Measurements from ENCODE around the gene VANGL2. TPM values are rescaled to one million over a fixed set of nuclear protein-coding genes. Genes with fewer than 3 reads are reported as not detected.
"Not testable (repeated sequence)": the region's sequence is repeated elsewhere in the genome, so short reads cannot be mapped to it uniquely, and the experiment has no call there.

The VANGL2 gene
- total RNA-seq, 3 donors from 2014 or later = 5.2 to 8.9 (median 8.7) TPM

- peak in 1 of 3 donors; percentile 44 for DNase-seq
- ATAC-seq = peak; percentile 79
- TF ChIP-seq, protein P1, sequence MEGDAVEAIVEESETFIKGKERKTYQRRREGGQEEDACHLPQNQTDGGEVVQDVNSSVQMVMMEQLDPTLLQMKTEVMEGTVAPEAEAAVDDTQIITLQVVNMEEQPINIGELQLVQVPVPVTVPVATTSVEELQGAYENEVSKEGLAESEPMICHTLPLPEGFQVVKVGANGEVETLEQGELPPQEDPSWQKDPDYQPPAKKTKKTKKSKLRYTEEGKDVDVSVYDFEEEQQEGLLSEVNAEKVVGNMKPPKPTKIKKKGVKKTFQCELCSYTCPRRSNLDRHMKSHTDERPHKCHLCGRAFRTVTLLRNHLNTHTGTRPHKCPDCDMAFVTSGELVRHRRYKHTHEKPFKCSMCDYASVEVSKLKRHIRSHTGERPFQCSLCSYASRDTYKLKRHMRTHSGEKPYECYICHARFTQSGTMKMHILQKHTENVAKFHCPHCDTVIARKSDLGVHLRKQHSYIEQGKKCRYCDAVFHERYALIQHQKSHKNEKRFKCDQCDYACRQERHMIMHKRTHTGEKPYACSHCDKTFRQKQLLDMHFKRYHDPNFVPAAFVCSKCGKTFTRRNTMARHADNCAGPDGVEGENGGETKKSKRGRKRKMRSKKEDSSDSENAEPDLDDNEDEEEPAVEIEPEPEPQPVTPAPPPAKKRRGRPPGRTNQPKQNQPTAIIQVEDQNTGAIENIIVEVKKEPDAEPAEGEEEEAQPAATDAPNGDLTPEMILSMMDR (IDR thresholded peaks at IDR 0.05) = peak; percentile 63
- no peak overlapping the region for H3K4me3 ChIP-seq
- no peaks in the 10 kb centered on the region for H3K4me1 ChIP-seq (ENCODE audit: low read depth)
- no peaks in the 10 kb centered on the region for H3K36me3 ChIP-seq (ENCODE audit: low read depth)
- intact Hi-C loops (cut with DNase I, micrococcal nuclease) = no loop called here
- no peaks in the 10 kb centered on the region for H3K9me3 ChIP-seq
Observed at GRCh38 chr1:160376525-160377131, 23.7 kb upstream of the VANGL2 start.

DNA sequence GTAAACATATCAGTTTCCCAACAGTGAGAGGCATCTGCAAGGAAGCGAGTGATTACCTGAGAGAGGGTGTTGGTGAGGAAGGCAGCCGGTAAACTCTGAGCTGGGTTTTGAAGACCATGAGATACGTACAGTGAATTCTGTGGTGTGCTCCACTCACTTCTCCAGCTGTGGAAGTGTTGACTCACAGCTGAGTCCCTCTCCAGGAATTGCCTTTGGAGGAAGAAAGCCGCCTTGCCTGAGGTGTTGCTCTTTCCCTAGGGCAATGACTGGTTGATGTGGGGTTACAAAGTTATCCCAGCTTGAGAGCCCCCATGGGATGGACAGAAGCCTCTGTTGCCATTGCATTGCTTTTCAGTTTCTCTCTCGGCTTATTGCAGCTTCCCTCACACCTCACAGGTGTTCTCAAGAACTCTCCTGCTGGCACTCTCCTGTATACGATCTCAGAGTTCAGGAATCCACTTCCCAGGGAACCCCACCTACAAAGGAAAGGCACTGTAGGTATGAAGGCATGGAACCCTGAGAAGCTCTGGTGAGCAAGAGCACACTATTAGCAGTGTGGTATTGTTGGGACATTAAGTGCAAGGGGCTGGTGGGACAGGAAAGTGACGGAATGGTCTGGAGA lies 22.7 kb upstream of the VANGL2 start:
- TF ChIP-seq, protein P1 (IDR thresholded peaks at IDR 0.05) = no peak
- ATAC-seq = no peak
- Histone ChIP-seq H3K4me1 (ENCODE audit: low read depth) (no peaks in the 10 kb centered on the region), H3K9me3 (no peaks in the 10 kb centered on the region), H3K36me3 (ENCODE audit: low read depth) (no peaks in the 10 kb centered on the region), H3K4me3 (no peak overlapping the region)
- intact Hi-C loops (cut with DNase I, micrococcal nuclease) = no loop called here
- DNase-seq = no peak

DNA sequence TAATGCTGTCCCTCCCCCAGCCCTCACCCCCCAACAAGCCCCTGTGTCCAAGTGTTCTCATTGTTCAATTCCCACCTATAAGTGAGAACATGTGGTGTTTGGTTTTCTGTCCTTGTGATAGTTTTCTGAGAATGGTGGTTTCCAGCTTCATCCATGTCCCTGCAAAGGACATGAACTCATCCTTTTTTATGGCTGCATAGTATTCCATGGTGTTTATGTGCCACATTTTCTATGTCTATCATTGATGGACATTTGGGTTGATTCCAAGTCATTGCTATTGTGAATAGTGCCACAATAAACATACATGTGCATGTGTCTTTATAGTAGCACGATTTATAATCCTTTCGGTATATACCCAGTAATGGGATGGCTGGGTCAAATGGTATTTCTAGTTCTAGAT lies 15.6 kb upstream of the VANGL2 start:
- ATAC-seq; H3K36me3 ChIP-seq (ENCODE audit: low read depth); DNase-seq; H3K4me3 ChIP-seq; H3K4me1 ChIP-seq (ENCODE audit: low read depth); intact Hi-C loops (cut with DNase I, micrococcal nuclease); H3K9me3 ChIP-seq: not testable (repeated sequence)

GRCh38 chr1:160388406-160388805 lies 12.0 kb upstream of the VANGL2 start:
- H3K36me3 ChIP-seq (ENCODE audit: low read depth); DNase-seq; ATAC-seq; H3K4me1 ChIP-seq (ENCODE audit: low read depth); H3K4me3 ChIP-seq; intact Hi-C loops (cut with DNase I, micrococcal nuclease); H3K9me3 ChIP-seq: not testable (repeated sequence)

DNA sequence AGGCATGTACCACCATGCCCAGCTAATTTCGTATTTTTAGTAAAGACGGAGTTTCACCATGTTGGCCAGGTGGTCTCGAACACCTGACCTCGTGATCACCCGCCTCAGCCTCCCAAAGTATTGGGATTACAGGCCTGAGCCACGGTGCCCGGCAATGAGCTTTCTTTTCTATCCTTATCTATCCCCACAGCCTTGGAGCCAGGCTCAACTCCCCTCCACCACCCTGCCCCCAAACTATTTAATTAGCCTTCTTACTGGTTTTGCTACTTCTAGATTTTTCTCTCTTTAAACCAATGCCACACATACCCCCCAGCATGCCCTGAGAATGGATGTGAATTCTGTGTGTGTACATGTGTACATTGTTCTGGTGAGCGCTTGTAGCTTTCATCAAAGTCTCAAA lies 5.7 kb upstream of the VANGL2 start:
- DNase-seq (no peak), ATAC-seq (no peak)
- Histone ChIP-seq H3K4me3 (no peak overlapping the region), H3K36me3 (ENCODE audit: low read depth) (no peaks in the 10 kb centered on the region), H3K9me3 (no peaks in the 10 kb centered on the region), H3K4me1 (ENCODE audit: low read depth) (peaks cover 4% of the 10 kb centered on the region)
- intact Hi-C loops (cut with DNase I, micrococcal nuclease) = no loop called here
- TF ChIP-seq, protein P1 (IDR thresholded peaks at IDR 0.05) = no peak

DNA sequence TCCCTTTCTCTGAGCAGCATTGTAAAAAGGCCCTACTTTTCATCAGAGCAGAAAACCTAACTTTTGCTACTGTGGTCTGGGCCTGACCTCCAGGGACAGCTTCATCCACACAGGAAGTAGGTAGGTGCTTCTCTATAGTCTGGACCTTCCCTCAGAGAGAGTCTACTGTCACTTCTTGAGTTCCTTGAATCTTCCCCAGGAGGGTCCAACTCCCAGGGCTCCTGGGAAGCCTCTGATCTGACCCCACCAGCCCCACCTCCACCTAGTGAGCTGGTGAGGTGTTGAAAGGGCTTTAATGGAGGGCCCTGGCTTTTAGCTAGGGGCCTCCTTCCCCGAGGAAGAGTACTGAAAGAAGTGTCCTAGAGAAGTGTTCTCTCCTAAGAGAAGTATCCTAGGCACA lies 2.7 kb upstream of the VANGL2 start:
- H3K4me3 ChIP-seq = no peak overlapping the region
- no peak for ATAC-seq
- peaks cover 12% of the 10 kb centered on the region for H3K4me1 ChIP-seq (ENCODE audit: low read depth)
- no peaks in the 10 kb centered on the region for H3K9me3 ChIP-seq
- H3K36me3 ChIP-seq (ENCODE audit: low read depth) = no peaks in the 10 kb centered on the region
- DNase-seq = no peak
- TF ChIP-seq, protein P1 (IDR thresholded peaks at IDR 0.05) = no peak
- intact Hi-C loops (cut with DNase I, micrococcal nuclease) = no loop called here

Measured in mucosa of descending colon (tissue), 3 donors.